ENCODE measurements around the gene CDC42SE2.
"Not testable (repeated sequence)": the region's sequence is repeated elsewhere in the genome, so short reads cannot be mapped to it uniquely, and the experiment has no call there.

Gene CDC42SE2

DNA sequence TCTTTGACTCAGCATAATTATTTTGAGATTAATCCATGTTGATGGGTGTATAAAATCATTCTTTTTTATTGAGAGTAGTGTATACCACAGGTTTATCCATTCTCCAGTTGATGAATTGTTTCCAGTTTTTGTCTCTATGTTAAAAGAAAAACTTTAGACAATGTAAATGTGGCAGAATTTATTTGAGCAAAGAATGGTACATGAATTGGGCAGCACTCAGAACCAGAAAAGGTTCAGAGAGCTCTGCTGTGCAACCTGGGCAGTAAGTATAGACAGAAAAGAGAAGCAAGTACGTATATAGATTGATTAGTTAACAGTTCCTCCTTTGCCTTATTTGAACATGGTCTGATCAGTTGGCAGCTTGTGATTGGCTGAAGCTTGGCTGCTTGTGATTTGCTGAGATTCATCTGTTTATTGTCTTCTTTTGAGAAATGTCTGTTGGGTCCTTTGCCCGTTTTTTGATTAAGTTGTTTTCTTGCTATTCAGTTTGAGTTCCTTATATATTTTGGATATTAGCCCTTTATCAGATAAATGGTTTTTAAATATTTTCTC is 41.4 kb downstream of the CDC42SE2 start:
- DNase-seq (ENCODE audit: extremely low spot score), result no peak
- ChIA-PET CTCF (interaction anchor here (1.0 to 1.3 kb wide), 2 partner anchors 15 to 24 kb away, joined by 4 read pairs; no protein-coding TSS in a partner anchor), POLR2A (no interaction called here)
- TF ChIP-seq, protein P1, sequence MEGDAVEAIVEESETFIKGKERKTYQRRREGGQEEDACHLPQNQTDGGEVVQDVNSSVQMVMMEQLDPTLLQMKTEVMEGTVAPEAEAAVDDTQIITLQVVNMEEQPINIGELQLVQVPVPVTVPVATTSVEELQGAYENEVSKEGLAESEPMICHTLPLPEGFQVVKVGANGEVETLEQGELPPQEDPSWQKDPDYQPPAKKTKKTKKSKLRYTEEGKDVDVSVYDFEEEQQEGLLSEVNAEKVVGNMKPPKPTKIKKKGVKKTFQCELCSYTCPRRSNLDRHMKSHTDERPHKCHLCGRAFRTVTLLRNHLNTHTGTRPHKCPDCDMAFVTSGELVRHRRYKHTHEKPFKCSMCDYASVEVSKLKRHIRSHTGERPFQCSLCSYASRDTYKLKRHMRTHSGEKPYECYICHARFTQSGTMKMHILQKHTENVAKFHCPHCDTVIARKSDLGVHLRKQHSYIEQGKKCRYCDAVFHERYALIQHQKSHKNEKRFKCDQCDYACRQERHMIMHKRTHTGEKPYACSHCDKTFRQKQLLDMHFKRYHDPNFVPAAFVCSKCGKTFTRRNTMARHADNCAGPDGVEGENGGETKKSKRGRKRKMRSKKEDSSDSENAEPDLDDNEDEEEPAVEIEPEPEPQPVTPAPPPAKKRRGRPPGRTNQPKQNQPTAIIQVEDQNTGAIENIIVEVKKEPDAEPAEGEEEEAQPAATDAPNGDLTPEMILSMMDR (IDR thresholded peaks at IDR 0.05; ENCODE audit: control extremely low read depth, extremely low read depth, low read depth, missing control alignments), result no peak

- TF ChIP-seq, protein P1 (IDR thresholded peaks at IDR 0.05; ENCODE audit: control extremely low read depth, extremely low read depth, low read depth, missing control alignments), result no peak
- no peak for DNase-seq (ENCODE audit: extremely low spot score)
- CTCF ChIA-PET, result no interaction called here
- POLR2A ChIA-PET, result no interaction called here
Observed at GRCh38 chr5:131305906-131306305, 42.1 kb downstream of the CDC42SE2 start.

DNA sequence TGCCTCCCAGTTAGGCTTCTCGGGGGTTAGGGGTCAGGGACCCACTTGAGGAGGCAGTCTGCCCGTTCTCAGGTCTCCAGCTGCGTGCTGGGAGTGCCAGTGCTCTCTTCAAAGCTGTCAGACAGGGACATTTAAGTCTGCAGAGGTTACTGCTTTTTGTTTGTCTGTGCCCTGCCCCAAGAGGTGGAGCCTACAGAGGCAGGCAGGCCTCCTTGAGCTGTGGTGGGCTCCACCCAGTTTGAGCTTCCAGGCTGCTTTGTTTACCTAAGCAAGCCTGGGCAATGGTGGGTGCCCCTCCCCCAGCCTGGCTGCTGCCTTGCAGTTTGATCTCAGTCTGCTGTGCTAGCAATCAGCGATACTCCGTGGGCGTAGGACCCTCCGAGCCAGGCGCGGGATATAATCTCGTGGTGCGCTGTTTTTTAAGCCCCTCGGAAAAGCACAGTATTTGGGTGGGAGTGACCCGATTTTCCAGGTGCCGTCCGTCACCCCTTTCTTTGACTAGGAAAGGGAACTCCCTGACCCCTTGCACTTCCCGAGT is 48.5 kb downstream of the CDC42SE2 start:
- POLR2A ChIA-PET; DNase-seq (ENCODE audit: extremely low spot score): not testable (repeated sequence)
- CTCF ChIA-PET, result interaction anchor here (1.1 kb wide), 1 partner anchor 40 kb away, joined by 3 read pairs; no protein-coding TSS in a partner anchor

DNA sequence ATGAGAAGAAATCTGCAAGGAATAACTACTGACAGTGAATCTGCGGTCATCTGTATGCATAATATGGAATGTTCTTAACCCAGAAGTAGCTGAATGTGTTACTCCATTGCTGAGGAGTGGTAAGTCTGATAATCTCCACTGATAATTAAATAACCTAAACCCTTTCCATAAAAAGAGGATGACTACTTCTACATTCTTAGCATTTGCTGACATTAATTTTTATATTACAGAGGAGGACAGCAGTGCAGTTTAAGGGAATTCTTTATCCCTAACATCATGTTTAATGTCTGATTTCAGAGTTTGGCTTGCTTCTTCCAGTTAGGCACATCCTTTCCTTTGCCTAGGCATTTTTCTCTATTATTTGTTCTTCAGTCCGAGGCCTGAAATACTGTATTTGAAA is 52.2 kb downstream of the CDC42SE2 start:
- DNase-seq (ENCODE audit: extremely low spot score), result no peak
- ChIA-PET CTCF (interaction anchor here (1.0 to 1.4 kb wide), 2 partner anchors 10 to 51 kb away, joined by 3 to 5 read pairs; no protein-coding TSS in a partner anchor), POLR2A (no interaction called here)
- TF ChIP-seq, protein P1 (IDR thresholded peaks at IDR 0.05; ENCODE audit: control extremely low read depth, extremely low read depth, low read depth, missing control alignments), result no peak

GRCh38 chr5:131316822-131317221 is 53.0 kb downstream of the CDC42SE2 start:
- ChIA-PET CTCF (no interaction called here), POLR2A (no interaction called here)
- DNase-seq (ENCODE audit: extremely low spot score), result no peak
- TF ChIP-seq, protein P1 (IDR thresholded peaks at IDR 0.05; ENCODE audit: control extremely low read depth, extremely low read depth, low read depth, missing control alignments), result no peak

DNA sequence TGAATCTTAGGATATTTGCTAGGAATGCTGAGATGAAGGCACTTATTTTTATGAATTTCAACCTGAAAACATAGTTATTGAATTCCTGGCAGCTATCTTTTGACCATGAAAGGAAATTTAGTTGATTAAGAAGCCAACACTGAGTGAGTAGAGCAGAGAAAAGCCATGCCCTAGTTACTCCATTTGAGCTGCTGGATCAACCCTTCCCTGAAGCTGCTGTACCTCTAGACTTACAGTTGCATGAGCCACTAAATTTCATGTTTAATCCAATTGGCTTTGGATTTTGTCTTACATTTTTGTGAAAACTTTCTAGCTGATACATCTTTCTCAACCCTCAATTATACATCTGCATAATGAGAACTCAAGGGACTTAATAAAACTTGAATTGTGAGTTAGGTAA is 54.6 kb downstream of the CDC42SE2 start:
- ChIA-PET CTCF (no interaction called here), POLR2A (no interaction called here)
- TF ChIP-seq, protein P1 (IDR thresholded peaks at IDR 0.05; ENCODE audit: control extremely low read depth, extremely low read depth, low read depth, missing control alignments), result no peak
- DNase-seq (ENCODE audit: extremely low spot score), result no peak

DNA sequence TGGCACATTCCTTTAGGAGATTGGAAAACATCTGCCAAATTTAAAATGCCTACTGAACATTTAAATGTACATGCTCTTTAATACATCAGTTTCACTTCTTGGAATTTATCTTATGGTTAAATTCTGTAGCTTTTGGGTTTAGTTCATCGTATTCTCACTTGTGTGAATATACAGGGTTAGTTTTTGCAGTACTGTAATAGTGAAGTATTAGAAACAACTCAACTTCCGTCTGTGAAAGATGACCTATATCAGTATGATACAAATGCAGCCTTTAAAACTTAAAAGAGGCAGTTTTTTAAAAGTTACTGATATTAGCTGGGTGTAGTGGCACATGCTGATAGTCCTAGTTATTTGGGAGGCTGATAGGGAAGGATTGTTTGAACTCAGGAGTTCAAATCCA is 57.2 kb downstream of the CDC42SE2 start:
- TF ChIP-seq, protein P1 (IDR thresholded peaks at IDR 0.05; ENCODE audit: control extremely low read depth, extremely low read depth, low read depth, missing control alignments), result no peak
- DNase-seq (ENCODE audit: extremely low spot score), result no peak
- ChIA-PET CTCF (interaction anchor here (1.7 kb wide), 1 partner anchor 61 kb away, joined by 4 read pairs; no protein-coding TSS in a partner anchor), POLR2A (interaction anchor here (0.5 kb wide), 1 partner anchor 10 kb away, joined by 3 read pairs; no protein-coding TSS in a partner anchor)
